WTC11 (cell line): ENCODE results near the gene KIAA1755. TPM values are rescaled to one million over a fixed set of nuclear protein-coding genes. Genes with fewer than 3 reads are reported as not detected.
"Not testable (repeated sequence)": the region's sequence is repeated elsewhere in the genome, so short reads cannot be mapped to it uniquely, and the experiment has no call there.

ENCODE experiments used
- ATAC-seq: fragments of 200-7000 bp; cut with Tn5 transposase; 2 replicates; pipeline ENCODE4 v1.10.0; 2021; ENCODE audit warnings: mild to moderate bottlenecking, moderate library complexity
- CTCF ChIA-PET: fragments of 300-600 bp; sonication (Branson Sonifier 250); formaldehyde crosslinking; loops from one replicate; lab custom pipeline; 2021; ENCODE audit warnings: antibody characterized with exemption; lab: Charles Lee
- POLR2A ChIA-PET: fragments of 350-600 bp; sonication (Branson Sonifier 250); formaldehyde crosslinking; loops from one replicate; lab custom pipeline; 2021; ENCODE audit warnings: antibody characterized with exemption; lab: Charles Lee
- DNase-seq: peaks from one replicate; pipeline ENCODE4 v3.0.0; 2021; ENCODE audit warnings: low spot score
- H3K27ac Mint-ChIP-seq: 2 replicates; pipeline ENCODE4 v1.8.0; 2021; ENCODE audit warnings: mixed read lengths
- H3K27me3 Mint-ChIP-seq: 2 replicates; pipeline ENCODE4 v1.8.0; 2021; ENCODE audit warnings: low read depth, mild to moderate bottlenecking, moderate library complexity, mixed read lengths
- H3K36me3 Mint-ChIP-seq: 2 replicates; pipeline ENCODE4 v1.8.0; 2021; ENCODE audit warnings: mixed read lengths
- H3K4me1 Mint-ChIP-seq: 2 replicates; pipeline ENCODE4 v1.8.0; 2022; ENCODE audit warnings: mixed read lengths
- H3K4me3 Mint-ChIP-seq: 2 replicates; pipeline ENCODE4 v1.8.0; 2021; ENCODE audit warnings: mild to moderate bottlenecking, moderate library complexity, mixed read lengths
- H3K9me3 Mint-ChIP-seq: 2 replicates; pipeline ENCODE4 v1.8.0; 2021; ENCODE audit warnings: mixed read lengths
- CBFB ChIP-seq: sonication (generic); formaldehyde crosslinking; IDR thresholded peaks from 2 replicates; pipeline ENCODE4 v1.8.1; 2022; ENCODE audit warnings: mild to moderate bottlenecking, low read depth, missing genetic modification reagents
- ERG ChIP-seq: fragments of 250-450 bp; sonication (Bioruptor Pico); IDR thresholded peaks from 2 replicates; pipeline ENCODE4 v1.8.0; 2021; ENCODE audit warnings: mild to moderate bottlenecking
- JAZF1 ChIP-seq: fragments of 250-450 bp; sonication (Bioruptor Pico); IDR thresholded peaks from 2 replicates; pipeline ENCODE4 v1.9.0; 2021; ENCODE audit warnings: moderate library complexity, mild to moderate bottlenecking, inconsistent platforms
- JUN ChIP-seq: sonication (generic); formaldehyde crosslinking; IDR thresholded peaks from 2 replicates; pipeline ENCODE4 v1.8.0; 2023; ENCODE audit warnings: mild to moderate bottlenecking, missing genetic modification reagents
- KAT7 ChIP-seq: sonication (generic); formaldehyde crosslinking; IDR thresholded peaks from 2 replicates; pipeline ENCODE4 v1.8.1; 2023; ENCODE audit warnings: missing genetic modification reagents, mild to moderate bottlenecking, borderline replicate concordance
- MYBL2 ChIP-seq: sonication (generic); formaldehyde crosslinking; IDR thresholded peaks from 2 replicates; pipeline ENCODE4 v1.8.1; 2023; ENCODE audit warnings: mild to moderate bottlenecking, moderate library complexity, missing genetic modification reagents
- NFE2L1 ChIP-seq: sonication (generic); formaldehyde crosslinking; IDR thresholded peaks from 2 replicates; pipeline ENCODE4 v1.8.1; 2023; ENCODE audit warnings: missing genetic modification reagents
- NFYB ChIP-seq: sonication (generic); formaldehyde crosslinking; conservative IDR thresholded peaks from 2 replicates; pipeline ENCODE4 v1.8.0; 2022; ENCODE audit warnings: low read depth, missing genetic modification reagents
- OVOL2 ChIP-seq: fragments of 250-450 bp; sonication (Bioruptor Pico); IDR thresholded peaks from 2 replicates; pipeline ENCODE4 v1.9.0; 2021; ENCODE audit warnings: mild to moderate bottlenecking, borderline replicate concordance
- PRRX2 ChIP-seq: fragments of 250-450 bp; sonication (Bioruptor Pico); IDR thresholded peaks from 2 replicates; pipeline ENCODE4 v1.8.0; 2021; ENCODE audit warnings: mild to moderate bottlenecking
- TEAD1 ChIP-seq: sonication (generic); formaldehyde crosslinking; IDR thresholded peaks from 2 replicates; pipeline ENCODE4 v1.8.0; 2022; ENCODE audit warnings: mild to moderate bottlenecking, missing genetic modification reagents
- ZBTB21 ChIP-seq: sonication (generic); formaldehyde crosslinking; IDR thresholded peaks from 2 replicates; pipeline ENCODE4 v1.8.1; 2023; ENCODE audit warnings: mild to moderate bottlenecking, missing genetic modification reagents, borderline replicate concordance
- ZNF263 ChIP-seq: sonication (generic); formaldehyde crosslinking; IDR thresholded peaks from 2 replicates; pipeline ENCODE4 v1.8.1; 2022; ENCODE audit warnings: low read depth, mild to moderate bottlenecking, moderate library complexity, missing genetic modification reagents
- ZNF423 ChIP-seq: fragments of 250-450 bp; sonication (Bioruptor Pico); IDR thresholded peaks from 2 replicates; pipeline ENCODE4 v2.1.2; 2022; ENCODE audit warnings: mild to moderate bottlenecking, moderate library complexity
- ZNF512 ChIP-seq: sonication (generic); formaldehyde crosslinking; IDR thresholded peaks from 2 replicates; pipeline ENCODE4 v1.8.1; 2022; ENCODE audit warnings: missing genetic modification reagents, borderline replicate concordance
- total RNA-seq: library from RNA; stranded (reverse); gene quantifications from 3 replicates; pipeline ENCODE4 v1.2.3, GENCODE V29; 2021
- TF ChIP-seq, protein P1 (sequence below): sonication (generic); formaldehyde crosslinking; conservative IDR thresholded peaks from 2 replicates; pipeline ENCODE4 v1.8.1; 2022; ENCODE audit warnings: mild to moderate bottlenecking, missing genetic modification reagents
- TF ChIP-seq, protein P2 (sequence below): fragments of 250-450 bp; sonication (Bioruptor Pico); IDR thresholded peaks from 2 replicates; pipeline ENCODE4 v1.9.0; 2021; ENCODE audit warnings: mild to moderate bottlenecking
- TF ChIP-seq, protein P3 (sequence below): fragments of 250-450 bp; sonication (Bioruptor Pico); conservative IDR thresholded peaks from 2 replicates; pipeline ENCODE4 v1.9.0; 2021; ENCODE audit warnings: mild to moderate bottlenecking
- TF ChIP-seq, protein P4 (sequence below): sonication (generic); formaldehyde crosslinking; IDR thresholded peaks from 2 replicates; pipeline ENCODE4 v1.8.0; 2023; ENCODE audit warnings: mild to moderate bottlenecking, missing genetic modification reagents
- TF ChIP-seq, protein P5 (sequence below): sonication (generic); formaldehyde crosslinking; IDR thresholded peaks from 2 replicates; pipeline ENCODE4 v1.8.1; 2022; ENCODE audit warnings: low read depth, mild to moderate bottlenecking, moderate library complexity, missing genetic modification reagents, borderline replicate concordance

KIAA1755 gene
- total RNA-seq, 1 experiment from 2014 or later: 0.50 TPM

- CTCF ChIA-PET: no interaction called here
Measured at GRCh38 chr20:38284893-38285444, 24.4 kb upstream of the KIAA1755 start.

DNA sequence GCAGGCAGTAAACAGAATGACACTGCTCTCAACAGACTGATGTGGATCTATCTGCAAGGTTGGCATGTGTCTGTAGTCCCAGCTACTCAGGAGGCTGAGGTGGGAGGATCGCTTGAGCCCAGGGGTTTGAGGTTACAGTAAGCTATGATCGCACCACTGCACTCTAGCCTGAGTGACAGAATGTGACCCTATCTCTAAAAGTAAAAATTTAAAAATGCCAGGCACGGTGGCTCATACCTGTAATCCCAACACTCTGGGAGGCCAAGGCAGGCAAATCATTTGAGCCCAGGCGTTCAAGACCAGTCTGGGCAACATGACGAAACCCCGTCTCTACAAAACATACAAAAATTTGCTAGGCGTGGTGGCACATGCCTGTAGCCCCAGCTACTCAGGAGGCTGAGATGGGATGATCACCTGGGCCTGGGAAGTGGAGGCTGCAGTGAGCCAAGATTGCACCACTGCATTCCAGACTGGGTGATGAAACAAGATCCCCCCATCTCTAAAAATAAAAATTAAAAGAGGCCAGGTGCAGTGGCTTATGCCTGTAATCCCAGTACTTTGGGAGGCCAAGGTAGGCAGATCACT is 23.6 kb upstream of the KIAA1755 start:
- DNase-seq, H3K4me3 Mint-ChIP-seq, CTCF ChIA-PET, H3K27me3 Mint-ChIP-seq, POLR2A ChIA-PET, ATAC-seq, H3K27ac Mint-ChIP-seq: not testable (repeated sequence)
- Mint-ChIP-seq H3K4me1 (peaks cover 15% of the 10 kb centered on the region), H3K36me3 (peaks cover 14% of the 10 kb centered on the region), H3K9me3 (peaks cover 34% of the 10 kb centered on the region)

More at GRCh38 chr20:38284893-38285444, 24.4 kb upstream of the KIAA1755 start:
- DNase-seq (no peak), ATAC-seq (no peak)
- peaks cover 34% of the 10 kb centered on the region for H3K9me3 Mint-ChIP-seq
- peaks cover 15% of the 10 kb centered on the region for H3K4me1 Mint-ChIP-seq
- H3K27me3 Mint-ChIP-seq: no peaks in the 10 kb centered on the region; the same call in 1 of the 2 replicates
- H3K36me3 Mint-ChIP-seq: peaks cover 14% of the 10 kb centered on the region
- no peak overlapping the region for H3K27ac Mint-ChIP-seq
- POLR2A ChIA-PET: no interaction called here
- no peak overlapping the region for H3K4me3 Mint-ChIP-seq
- no peak for TF ChIP-seq JUN (CRISPR knock-in tag)
- TF ChIP-seq PRRX2 (CRISPR knock-in tag): no peak
- TF ChIP-seq, protein P1, sequence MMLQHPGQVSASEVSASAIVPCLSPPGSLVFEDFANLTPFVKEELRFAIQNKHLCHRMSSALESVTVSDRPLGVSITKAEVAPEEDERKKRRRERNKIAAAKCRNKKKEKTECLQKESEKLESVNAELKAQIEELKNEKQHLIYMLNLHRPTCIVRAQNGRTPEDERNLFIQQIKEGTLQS (CRISPR knock-in tag): no peak
- TF ChIP-seq KAT7 (CRISPR knock-in tag): no peak
- no peak for TF ChIP-seq NFYB
- TF ChIP-seq ZNF512 (CRISPR knock-in tag): no peak
- TF ChIP-seq MYBL2 (CRISPR knock-in tag): no peak
- TF ChIP-seq TEAD1: no peak
- no peak for TF ChIP-seq ZBTB21 (CRISPR knock-in tag)
- TF ChIP-seq, protein P2, sequence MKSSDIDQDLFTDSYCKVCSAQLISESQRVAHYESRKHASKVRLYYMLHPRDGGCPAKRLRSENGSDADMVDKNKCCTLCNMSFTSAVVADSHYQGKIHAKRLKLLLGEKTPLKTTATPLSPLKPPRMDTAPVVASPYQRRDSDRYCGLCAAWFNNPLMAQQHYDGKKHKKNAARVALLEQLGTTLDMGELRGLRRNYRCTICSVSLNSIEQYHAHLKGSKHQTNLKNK: no peak
- TF ChIP-seq, protein P3, sequence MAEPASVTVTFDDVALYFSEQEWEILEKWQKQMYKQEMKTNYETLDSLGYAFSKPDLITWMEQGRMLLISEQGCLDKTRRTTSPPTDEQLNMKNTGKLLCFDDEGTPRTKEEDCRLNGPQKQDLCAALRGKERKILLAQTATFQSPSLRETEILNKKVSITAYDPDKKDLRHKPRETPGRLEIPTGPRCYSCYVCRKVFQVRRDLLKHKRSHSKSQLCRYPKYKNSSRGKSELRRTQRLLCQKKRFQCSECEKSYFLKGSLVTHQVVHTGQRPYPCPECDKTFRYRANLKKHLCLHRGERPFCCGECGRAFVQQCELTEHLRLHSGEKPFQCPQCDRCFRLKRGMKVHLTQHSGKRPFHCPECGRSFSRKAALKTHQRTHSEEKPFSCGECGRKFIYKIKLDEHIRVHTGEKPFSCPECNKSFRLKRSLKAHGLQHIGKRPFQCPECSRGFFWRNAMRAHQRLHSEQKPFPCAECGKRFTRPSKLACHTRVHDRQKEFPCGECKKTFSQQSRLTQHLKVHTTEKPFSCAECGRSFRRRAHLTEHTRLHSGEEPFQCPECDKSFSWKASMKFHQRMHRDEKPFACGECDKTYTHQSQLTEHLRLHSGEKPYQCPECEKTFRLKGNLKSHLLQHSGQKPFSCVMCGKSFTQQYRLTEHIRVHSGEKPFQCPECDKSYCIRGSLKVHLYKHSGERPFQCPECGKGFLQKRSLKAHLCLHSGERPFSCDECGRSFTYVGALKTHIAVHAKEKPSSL (CRISPR knock-in tag): no peak

DNA sequence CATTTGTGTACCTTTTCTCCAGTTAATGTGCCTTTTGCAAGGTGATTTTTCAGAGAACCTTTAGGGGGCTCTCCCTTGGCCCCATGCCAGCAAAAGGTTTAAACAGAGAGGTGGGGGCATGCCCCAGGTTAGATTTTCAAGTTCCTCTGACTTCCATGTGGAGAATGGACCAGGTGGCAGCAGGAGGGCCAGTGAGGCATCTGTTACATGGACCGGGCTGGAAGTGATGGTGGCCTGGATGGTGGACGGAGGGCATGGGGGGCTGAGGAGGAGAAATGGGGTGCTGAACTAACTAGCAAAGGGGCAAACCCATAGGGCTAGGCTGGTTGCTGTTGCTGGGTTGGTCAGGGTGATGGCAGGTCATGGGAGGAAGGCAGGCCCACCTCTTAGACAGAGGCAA is 22.7 kb upstream of the KIAA1755 start:
- ATAC-seq (no peak), DNase-seq (no peak)
- Mint-ChIP-seq H3K4me3 (no peak overlapping the region), H3K4me1 (peaks cover 16% of the 10 kb centered on the region), H3K27ac (no peak overlapping the region), H3K9me3 (peaks cover 34% of the 10 kb centered on the region), H3K36me3 (peaks cover 14% of the 10 kb centered on the region), H3K27me3 (no peaks in the 10 kb centered on the region; the same call in 1 of the 2 replicates)
- POLR2A ChIA-PET: no interaction called here
- CTCF ChIA-PET: no interaction called here
- TF ChIP-seq ERG (CRISPR knock-in tag) (no peak), JAZF1 (no peak), CBFB (no peak), ZNF423 (CRISPR knock-in tag) (no peak), ZNF263 (CRISPR knock-in tag) (no peak), NFE2L1 (CRISPR knock-in tag) (no peak), ZNF512 (CRISPR knock-in tag) (no peak), OVOL2 (no peak)
- TF ChIP-seq, protein P4, sequence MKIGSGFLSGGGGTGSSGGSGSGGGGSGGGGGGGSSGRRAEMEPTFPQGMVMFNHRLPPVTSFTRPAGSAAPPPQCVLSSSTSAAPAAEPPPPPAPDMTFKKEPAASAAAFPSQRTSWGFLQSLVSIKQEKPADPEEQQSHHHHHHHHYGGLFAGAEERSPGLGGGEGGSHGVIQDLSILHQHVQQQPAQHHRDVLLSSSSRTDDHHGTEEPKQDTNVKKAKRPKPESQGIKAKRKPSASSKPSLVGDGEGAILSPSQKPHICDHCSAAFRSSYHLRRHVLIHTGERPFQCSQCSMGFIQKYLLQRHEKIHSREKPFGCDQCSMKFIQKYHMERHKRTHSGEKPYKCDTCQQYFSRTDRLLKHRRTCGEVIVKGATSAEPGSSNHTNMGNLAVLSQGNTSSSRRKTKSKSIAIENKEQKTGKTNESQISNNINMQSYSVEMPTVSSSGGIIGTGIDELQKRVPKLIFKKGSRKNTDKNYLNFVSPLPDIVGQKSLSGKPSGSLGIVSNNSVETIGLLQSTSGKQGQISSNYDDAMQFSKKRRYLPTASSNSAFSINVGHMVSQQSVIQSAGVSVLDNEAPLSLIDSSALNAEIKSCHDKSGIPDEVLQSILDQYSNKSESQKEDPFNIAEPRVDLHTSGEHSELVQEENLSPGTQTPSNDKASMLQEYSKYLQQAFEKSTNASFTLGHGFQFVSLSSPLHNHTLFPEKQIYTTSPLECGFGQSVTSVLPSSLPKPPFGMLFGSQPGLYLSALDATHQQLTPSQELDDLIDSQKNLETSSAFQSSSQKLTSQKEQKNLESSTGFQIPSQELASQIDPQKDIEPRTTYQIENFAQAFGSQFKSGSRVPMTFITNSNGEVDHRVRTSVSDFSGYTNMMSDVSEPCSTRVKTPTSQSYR (CRISPR knock-in tag): no peak
- TF ChIP-seq, protein P5, sequence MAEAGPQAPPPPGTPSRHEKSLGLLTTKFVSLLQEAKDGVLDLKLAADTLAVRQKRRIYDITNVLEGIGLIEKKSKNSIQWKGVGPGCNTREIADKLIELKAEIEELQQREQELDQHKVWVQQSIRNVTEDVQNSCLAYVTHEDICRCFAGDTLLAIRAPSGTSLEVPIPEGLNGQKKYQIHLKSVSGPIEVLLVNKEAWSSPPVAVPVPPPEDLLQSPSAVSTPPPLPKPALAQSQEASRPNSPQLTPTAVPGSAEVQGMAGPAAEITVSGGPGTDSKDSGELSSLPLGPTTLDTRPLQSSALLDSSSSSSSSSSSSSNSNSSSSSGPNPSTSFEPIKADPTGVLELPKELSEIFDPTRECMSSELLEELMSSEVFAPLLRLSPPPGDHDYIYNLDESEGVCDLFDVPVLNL (CRISPR knock-in tag): no peak
